GM21619 (cell line): ENCODE results near the gene NRL.

Experiments
- ATAC-seq: cut with Tn5 transposase; IDR thresholded peaks from one replicate; pipeline ENCODE4 v1.9.1; 2021; ENCODE audit not compliant: unreplicated experiment

The NRL gene

GRCh38 chr14:24114532-24115421 is at the start of gene NRL, which contains the start of gene DCAF11:
Gene NRL (minus strand): TSS chr14:24114949. CDS start chr14:24082848, 32,101 bp downstream.
Gene DCAF11 (plus strand): TSS chr14:24114777. CDS start chr14:24115595, 818 bp downstream.
- peak; percentile 85 for ATAC-seq

DNA sequence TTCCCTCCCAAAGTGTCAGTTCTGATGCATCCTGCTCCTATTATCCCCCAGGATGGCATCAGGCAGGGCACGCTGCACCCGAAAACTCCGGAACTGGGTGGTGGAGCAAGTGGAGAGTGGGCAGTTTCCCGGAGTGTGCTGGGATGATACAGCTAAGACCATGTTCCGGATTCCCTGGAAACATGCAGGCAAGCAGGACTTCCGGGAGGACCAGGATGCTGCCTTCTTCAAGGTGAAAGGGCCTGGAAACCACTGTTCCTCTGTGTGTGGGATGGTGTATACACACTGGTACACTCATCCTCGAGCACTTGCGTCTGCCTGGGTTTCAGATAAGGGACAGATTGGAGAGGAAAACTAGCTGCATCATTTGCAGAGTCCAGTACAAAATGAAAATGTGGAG is 47.3 kb upstream of the NRL start:
- no peak for ATAC-seq

DNA sequence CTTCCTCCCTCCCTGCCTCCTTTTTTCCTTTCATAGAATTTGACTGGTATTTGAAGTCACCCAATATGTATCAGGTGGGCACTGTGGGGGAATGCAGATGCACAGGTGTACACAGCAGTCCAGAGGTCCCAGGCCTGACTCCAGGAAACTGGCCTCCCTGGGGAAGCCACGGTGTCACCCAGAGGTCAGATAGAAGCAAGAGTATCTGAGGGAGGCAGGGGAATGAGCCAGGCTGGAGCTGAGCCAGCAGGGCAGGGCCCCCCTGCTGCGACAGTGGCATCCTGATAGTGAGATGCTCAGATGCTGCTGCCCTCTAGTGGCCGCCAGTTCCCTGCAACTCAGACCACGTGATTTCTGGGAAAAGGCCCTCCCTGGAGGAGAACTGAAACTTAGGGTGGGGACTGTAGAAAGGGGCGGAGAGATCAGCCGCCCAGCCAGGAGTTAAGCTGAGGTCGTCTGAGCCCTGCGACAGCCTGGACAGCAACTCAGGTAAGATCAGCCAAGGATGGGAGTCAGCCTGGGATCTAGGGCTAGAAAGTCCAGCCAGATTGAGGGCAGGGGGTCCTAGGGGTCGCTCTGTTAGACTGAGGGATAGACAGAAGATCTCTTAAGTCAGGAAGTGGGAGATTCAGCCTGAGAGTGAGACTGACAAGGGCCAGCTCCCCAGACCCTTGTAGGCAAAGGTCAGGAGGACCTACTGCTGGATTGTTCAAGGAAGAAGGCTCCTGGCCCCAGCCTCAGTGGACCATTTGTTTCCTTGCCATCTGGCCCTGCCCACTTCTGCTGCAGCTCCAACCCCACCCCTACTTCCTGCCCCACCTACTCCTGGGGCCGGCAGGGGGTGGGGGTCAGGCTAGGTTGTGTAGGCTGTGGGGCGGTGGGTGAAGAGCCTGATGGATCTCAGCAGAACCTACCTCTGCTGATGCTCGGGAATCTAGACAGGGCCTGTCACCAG is 46.4 kb upstream of the NRL start, which contains the start of gene IRF9:
IRF9 (plus strand) TSS at position 416 of the 955 bp plus-strand sequence. CDS start 880 bp downstream, outside the sequence.
- ATAC-seq = peak; percentile 73

DNA sequence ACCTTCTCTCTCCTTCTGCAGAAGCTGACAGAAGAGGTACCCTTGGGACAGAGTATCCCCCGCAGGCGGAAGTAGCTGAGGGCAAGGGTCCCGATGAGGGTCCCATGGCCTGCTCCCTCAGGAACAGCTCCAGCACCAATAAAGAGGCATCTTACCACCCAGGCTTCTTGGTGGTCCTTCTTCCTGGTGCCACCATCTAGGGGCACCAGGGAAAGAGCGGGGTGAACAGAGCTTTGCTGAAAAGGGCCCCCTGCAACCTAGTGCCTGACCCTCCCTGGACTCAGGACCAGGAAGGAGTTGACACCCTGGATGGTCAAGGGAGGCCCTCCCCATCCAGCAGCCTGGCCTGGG is 45.7 kb upstream of the NRL start:
- no peak for ATAC-seq

DNA sequence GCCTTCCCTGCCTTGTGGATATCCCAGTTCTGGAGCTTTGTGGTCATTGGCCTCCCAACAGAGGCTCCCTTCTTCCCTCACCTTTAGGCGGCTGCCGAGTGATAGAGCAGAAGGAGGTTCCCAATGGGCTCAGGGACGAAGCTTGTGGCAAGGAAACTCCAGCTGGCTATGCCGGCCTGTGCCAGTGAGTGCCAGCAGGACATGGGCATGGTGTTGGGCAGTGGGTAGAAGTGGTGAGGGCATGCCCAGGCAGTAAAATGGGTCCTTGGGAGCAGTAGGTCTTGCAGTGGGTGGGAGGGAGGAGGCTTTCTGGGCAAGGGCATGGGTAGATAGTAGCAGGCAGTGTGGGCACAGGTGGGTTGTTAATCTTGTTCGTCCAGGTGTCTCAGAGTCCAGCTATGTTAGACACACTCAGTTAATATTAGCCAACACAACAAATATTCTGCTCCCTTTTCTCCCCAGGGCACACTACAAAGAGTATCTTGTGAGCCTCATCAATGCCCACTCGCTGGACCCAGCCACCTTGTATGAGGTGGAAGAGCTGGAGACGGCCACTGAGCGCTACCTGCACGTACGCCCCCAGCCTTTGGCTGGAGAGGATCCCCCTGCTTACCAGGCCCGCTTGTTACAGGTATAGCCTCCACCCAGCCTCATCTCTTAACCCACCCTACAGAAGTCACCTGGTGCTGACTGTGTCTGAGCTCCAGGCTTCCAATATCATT is 45.2 kb upstream of the NRL start:
- no peak for ATAC-seq

DNA sequence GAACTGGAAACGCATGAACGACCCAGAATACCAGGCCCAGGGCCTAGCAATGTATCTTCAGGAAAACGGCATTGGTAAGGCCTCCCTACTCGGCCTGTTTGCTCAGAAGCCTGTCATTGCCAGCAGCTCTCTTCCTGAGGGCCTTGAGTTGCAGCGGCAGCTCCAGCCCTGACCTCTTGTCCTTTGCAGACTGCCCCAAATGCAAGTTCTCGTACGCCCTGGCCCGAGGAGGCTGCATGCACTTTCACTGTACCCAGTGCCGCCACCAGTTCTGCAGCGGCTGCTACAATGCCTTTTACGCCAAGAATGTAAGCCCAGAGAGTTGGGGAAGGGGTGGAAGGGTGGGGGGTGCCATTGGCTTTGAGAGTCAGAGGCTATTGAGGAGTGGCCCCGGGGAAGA is 42.6 kb upstream of the NRL start:
- no peak for ATAC-seq

GRCh38 chr14:24156840-24157239 is 42.1 kb upstream of the NRL start:
- ATAC-seq = no peak

DNA sequence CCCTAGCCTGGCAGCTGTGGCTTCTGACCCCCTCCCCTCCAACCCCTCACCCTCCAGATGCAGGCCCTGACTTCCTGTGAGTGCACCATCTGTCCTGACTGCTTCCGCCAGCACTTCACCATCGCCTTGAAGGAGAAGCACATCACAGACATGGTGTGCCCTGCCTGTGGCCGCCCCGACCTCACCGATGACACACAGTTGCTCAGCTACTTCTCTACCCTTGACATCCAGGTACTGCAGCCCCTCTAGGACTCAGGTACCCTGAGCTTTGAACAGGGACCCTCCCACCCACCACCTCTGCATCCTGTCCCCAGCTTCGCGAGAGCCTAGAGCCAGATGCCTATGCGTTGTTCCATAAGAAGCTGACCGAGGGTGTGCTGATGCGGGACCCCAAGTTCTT is 40.4 kb upstream of the NRL start:
- ATAC-seq = no peak

DNA sequence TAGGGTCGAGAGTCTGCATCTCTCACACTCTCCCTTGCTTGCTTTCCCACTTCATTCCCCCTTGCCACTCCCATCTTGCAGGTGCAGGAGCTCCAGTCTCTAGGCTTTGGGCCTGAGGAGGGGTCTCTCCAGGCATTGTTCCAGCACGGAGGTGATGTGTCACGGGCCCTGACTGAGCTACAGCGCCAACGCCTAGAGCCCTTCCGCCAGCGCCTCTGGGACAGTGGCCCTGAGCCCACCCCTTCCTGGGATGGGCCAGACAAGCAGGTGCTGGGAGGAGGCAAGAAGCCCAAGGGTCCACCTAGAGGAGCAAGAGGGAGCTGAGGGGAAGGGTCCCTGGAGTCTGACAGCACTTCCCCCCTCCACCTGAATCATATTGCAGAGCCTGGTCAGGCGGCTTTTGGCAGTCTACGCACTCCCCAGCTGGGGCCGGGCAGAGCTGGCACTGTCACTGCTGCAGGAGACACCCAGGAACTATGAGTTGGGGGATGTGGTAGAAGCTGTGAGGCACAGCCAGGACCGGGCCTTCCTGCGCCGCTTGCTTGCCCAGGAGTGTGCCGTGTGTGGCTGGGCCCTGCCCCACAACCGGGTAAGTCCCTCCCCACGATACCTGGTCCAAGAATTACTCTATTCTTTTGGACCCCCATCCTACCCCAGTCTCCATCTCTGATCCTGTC is 36.8 kb upstream of the NRL start:
- ATAC-seq = no peak

DNA sequence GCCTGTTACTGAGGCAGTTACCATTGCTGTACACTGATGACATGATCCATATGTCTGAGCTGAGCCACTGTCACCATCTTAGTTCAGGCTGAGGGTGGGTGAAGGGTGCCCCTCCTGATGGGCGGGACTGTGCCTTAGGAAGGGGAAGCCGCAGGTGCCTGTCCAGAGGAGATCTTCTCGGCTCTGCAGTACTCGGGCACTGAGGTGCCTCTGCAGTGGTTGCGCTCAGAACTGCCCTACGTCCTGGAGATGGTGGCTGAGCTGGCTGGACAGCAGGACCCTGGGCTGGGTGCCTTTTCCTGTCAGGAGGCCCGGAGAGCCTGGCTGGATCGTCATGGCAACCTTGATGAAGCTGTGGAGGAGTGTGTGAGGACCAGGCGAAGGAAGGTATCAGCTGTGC is 36.2 kb upstream of the NRL start:
- no peak for ATAC-seq

- no peak for ATAC-seq
These were observed 35.8 kb upstream of the NRL start for GRCh38 chr14:24150567-24150966.

- no peak for ATAC-seq
These were observed 35.3 kb upstream of the NRL start for GRCh38 chr14:24150061-24150460.

GRCh38 chr14:24149302-24149969 is 34.7 kb upstream of the NRL start:
- no peak for ATAC-seq

DNA sequence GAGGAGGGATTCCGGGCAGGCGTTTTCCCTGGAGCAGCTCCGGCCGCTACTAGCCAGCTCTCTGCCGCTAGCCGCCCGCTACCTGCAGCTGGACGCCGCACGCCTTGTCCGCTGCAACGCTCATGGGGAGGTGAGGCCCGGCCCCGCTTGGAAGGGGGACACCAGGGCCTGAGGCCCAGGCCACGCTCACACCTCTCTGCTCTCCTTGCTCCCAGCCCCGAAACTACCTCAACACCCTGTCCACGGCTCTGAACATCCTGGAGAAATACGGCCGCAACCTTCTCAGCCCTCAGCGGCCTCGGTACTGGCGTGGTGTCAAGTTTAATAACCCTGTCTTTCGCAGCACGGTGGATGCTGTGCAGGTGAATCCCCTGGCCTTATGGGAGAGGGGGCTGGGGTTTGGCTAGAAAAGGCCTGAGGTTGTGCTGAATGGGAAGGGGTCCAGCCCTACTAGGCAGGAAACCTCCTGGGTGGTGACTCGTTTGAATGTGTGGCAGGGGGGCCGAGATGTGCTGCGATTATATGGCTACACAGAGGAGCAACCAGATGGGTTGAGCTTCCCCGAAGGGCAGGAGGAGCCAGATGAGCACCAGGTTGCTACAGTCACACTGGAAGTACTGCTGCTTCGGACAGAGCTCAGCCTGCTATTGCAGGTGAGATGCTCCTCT is 33.1 kb upstream of the NRL start:
- ATAC-seq = no peak

DNA sequence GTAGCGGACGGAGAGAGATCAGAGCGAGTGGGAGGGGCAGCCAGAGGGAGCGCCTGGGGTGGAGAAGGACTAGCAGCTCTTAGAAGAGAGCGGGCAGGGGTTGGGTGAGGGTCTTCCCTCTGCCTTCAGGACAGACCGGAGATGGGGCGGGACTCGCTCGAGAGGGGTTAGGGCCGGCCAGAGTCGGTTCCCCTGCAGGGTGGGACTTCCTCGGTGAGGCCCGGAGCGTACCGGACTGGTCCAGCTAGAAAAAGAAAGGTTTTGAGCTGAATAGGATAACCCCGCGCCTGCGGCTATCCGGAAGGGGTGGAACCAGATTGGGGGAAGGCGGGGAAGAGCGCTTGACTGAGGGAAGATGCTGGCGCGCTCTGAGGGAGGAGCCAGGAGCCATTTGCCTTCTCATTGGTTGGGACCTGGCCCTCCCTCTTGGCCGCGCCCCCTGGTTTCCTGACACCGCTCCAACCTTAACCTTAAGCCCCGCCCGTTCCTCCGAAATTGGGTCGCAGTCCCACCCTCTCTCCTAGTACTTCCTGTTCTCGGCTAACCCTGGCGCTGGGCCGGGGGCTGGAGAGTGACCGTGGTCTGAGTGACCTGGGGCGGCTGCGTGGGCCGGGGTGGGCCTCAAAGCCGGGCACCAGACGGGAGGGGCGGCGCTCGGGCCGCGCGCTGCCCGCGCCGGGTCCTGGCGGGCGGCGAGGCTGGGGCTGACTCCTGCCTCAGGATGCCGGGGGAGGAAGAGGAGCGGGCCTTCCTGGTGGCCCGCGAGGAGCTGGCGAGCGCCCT is 32.4 kb upstream of the NRL start, which contains the start of gene RNF31:
RNF31 (plus strand) TSS at position 521 of the 783 bp plus-strand sequence; CDS start at position 722, 201 bp downstream.
- peak; percentile 72 for ATAC-seq

- peak; percentile 63 for ATAC-seq
These were observed 31.8 kb upstream of the NRL start, which contains the start of gene PSME2 for GRCh38 chr14:24146453-24146977. Gene PSME2 (minus strand): TSS chr14:24146610. CDS start chr14:24146581, 29 bp downstream.

GRCh38 chr14:24145690-24146452 is 31.1 kb upstream of the NRL start:
- ATAC-seq = no peak
